Heart left ventricle (tissue), 13 donors: ENCODE results near the gene AURKAIP1.

ENCODE experiments used
- POLR2A ChIP-seq, 2 donors: fragments of 450-650 bp; IDR thresholded peaks; one replicate each; pipeline ENCODE4 v1.6.1; 2017; ENCODE audit warnings: antibody characterized with exemption in 2 of 2, mild to moderate bottlenecking in 2 of 2, moderate library complexity in 2 of 2
- TF ChIP-seq, protein P1 (sequence below), 12 donors: fragments of 200-600 bp; sonication (generic) in 4 of 12; IDR thresholded peaks; one replicate each; pipeline versions ENCODE4 v1.5.0 to v1.8.0; 2018 to 2022; ENCODE audit warnings: antibody characterized with exemption in 12 of 12, mild to moderate bottlenecking in 5 of 12
- donor health status: ischemic (EF 13 %, LVEDD 7.1; RV severe dilation, severe dysfunction).
- donor health status: DM: no; HTN: yes; CAD: no.
- donor health status: DM: no; HTN: no; CAD: no.
- donor health status: ischemic (EF 25% LVEDD 6.9; RV normal size, moderate dysfunction).
- donor health status: ischemic (EF 25% LVEDD 5.7; RV mildly dilated, moderate dysfunction).
- donor health status: ischemic (EF 35%, LVEDD 5.7; RV mildly dilated, moderate dysfunction).
- donor health status: nonischemic (EF 11% LVEDD 7.7; RV severe dilation, severe dysfunction).
- donor health status: DM: yes; HTN: yes; CAD: no.
- donor health status: PGD.
- donor health status: ischemic (EF 29% LVEDD 5.4; RV normal size, mild dysfunction).
- donor health status: nonischemic (EF 23%, LVEDD 6.1; RV moderate dilation, normal function).

DNA sequence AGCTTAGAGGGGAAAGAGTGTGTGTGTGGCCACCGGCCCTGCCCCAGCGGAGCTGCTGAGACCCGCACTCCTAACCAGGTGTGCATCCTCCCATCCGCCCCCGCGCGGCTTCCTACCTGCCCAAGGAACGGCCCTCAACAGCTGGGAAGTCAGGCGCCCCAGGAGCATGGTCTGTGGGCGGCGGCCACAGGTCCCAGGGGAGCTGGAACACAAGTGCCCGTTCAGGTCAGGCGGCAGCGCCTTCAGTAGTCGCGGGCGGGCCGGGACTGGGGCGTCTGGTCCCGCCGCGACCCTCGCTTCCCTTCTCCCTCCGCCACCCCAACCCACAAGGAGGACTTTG is 448 bp downstream of the AURKAIP1 start:
- TF ChIP-seq, protein P1, sequence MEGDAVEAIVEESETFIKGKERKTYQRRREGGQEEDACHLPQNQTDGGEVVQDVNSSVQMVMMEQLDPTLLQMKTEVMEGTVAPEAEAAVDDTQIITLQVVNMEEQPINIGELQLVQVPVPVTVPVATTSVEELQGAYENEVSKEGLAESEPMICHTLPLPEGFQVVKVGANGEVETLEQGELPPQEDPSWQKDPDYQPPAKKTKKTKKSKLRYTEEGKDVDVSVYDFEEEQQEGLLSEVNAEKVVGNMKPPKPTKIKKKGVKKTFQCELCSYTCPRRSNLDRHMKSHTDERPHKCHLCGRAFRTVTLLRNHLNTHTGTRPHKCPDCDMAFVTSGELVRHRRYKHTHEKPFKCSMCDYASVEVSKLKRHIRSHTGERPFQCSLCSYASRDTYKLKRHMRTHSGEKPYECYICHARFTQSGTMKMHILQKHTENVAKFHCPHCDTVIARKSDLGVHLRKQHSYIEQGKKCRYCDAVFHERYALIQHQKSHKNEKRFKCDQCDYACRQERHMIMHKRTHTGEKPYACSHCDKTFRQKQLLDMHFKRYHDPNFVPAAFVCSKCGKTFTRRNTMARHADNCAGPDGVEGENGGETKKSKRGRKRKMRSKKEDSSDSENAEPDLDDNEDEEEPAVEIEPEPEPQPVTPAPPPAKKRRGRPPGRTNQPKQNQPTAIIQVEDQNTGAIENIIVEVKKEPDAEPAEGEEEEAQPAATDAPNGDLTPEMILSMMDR (IDR thresholded peaks at IDR 0.05), result no peak
- TF ChIP-seq POLR2A (IDR thresholded peaks at IDR 0.05), result no peak
